ENCODE results near the gene VPREB3. TPM values are rescaled to one million over a fixed set of nuclear protein-coding genes. Genes with fewer than 3 reads are reported as not detected.

The VPREB3 gene
- total and polyA plus RNA-seq, 2 of the 8 experiments (the other 6 are each of a cell fraction or from before 2014, with no cell fraction given), result 0.52 to 4.6 TPM

DNA sequence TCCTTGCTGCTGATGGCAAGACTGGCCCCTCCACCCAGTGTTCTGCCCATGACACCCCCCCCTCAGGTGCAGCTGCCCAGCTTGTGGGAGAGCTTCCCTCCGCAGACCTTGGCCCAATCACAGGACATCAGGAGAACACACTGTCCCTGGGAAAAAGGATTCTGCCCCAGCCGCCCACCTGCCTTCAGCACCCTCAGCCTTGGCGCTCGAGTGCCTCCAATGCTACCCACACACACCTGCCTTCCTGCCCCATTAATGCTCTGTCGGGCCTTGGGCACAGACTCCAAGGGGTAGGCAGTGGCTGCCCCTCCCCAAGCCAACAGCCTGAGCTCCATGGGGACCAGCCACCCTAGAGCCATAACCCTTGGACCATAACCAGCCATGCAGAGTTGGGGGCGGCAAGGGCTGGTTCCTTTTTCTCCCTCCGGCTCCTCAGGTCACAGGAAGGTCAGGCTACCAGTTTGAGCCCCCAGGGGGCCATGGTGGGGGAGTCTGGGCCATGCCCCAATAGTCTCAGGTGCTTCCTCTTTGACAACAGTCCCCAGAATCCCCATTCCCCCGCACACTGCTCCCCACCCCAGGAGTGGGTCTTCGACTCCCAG lies 2.0 kb downstream of the VPREB3 start (continued):
- TF ChIP-seq, protein P1, sequence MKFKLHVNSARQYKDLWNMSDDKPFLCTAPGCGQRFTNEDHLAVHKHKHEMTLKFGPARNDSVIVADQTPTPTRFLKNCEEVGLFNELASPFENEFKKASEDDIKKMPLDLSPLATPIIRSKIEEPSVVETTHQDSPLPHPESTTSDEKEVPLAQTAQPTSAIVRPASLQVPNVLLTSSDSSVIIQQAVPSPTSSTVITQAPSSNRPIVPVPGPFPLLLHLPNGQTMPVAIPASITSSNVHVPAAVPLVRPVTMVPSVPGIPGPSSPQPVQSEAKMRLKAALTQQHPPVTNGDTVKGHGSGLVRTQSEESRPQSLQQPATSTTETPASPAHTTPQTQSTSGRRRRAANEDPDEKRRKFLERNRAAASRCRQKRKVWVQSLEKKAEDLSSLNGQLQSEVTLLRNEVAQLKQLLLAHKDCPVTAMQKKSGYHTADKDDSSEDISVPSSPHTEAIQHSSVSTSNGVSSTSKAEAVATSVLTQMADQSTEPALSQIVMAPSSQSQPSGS (IDR thresholded peaks at IDR 0.05; ENCODE audit: low read length), result no peak
